AG08395 (cell line): ENCODE data around the gene SCML1.

Experiments used
- DNase-seq: peaks from one replicate; pipeline ENCODE4 v3.0.0; 2012; ENCODE audit warnings: mixed read lengths, low spot score

The SCML1 gene

GRCh38 chrX:17736856-17737709 lies at the start of gene SCML1:
TSS of gene SCML1 (plus strand) at chrX:17737493. CDS start at chrX:17744187, 6,694 bp downstream.
- DNase-seq: peak; percentile 92

- DNase-seq: no peak
Observed at GRCh38 chrX:17687648-17688047, 49.6 kb upstream of the SCML1 start.

- DNase-seq: peak; percentile 70
Observed at GRCh38 chrX:17689971-17690409, 47.3 kb upstream of the SCML1 start.

GRCh38 chrX:17692709-17693346 lies 44.5 kb upstream of the SCML1 start:
- DNase-seq: peak; percentile 14

- DNase-seq: peak; percentile 19
Observed at GRCh38 chrX:17697191-17697590, 40.1 kb upstream of the SCML1 start.

GRCh38 chrX:17700976-17701375 lies 36.3 kb upstream of the SCML1 start:
- DNase-seq: no peak

GRCh38 chrX:17703201-17703600 lies 34.1 kb upstream of the SCML1 start:
- no peak for DNase-seq

- DNase-seq: no peak
Observed at GRCh38 chrX:17705211-17705610, 32.1 kb upstream of the SCML1 start.

GRCh38 chrX:17706676-17707075 lies 30.6 kb upstream of the SCML1 start:
- peak; percentile 88 for DNase-seq

- no peak for DNase-seq
Observed at GRCh38 chrX:17707731-17708130, 29.6 kb upstream of the SCML1 start.

GRCh38 chrX:17710871-17711301 lies 26.4 kb upstream of the SCML1 start:
- no peak for DNase-seq

GRCh38 chrX:17713288-17713687 lies 24.0 kb upstream of the SCML1 start:
- no peak for DNase-seq

GRCh38 chrX:17718649-17719165 lies 18.6 kb upstream of the SCML1 start:
- DNase-seq: no peak

GRCh38 chrX:17719711-17720110 lies 17.6 kb upstream of the SCML1 start:
- DNase-seq: no peak

- DNase-seq: no peak
Observed at GRCh38 chrX:17721715-17722114, 15.6 kb upstream of the SCML1 start.

- DNase-seq: no peak
Observed at GRCh38 chrX:17725181-17725580, 12.1 kb upstream of the SCML1 start.

GRCh38 chrX:17732138-17732783 lies 5.0 kb upstream of the SCML1 start:
- DNase-seq: peak; percentile 6

- DNase-seq: no peak
Observed at GRCh38 chrX:17735406-17735805, 1.9 kb upstream of the SCML1 start.

- no peak for DNase-seq
Observed at GRCh38 chrX:17736478-17736855, 826 bp upstream of the SCML1 start.

- DNase-seq: no peak
Observed at GRCh38 chrX:17737710-17737985, 355 bp downstream of the SCML1 start.

GRCh38 chrX:17737986-17738713 lies 857 bp downstream of the SCML1 start:
- no peak for DNase-seq
